CD4-positive, alpha-beta T cell (primary cell): ENCODE measurements around the gene APBA2. TPM values are rescaled to one million over a fixed set of nuclear protein-coding genes. Genes with fewer than 3 reads are reported as not detected.
A peak's percentile ranks its signal among the peaks of the same experiment; 100 is the strongest.

Source experiments
- ATAC-seq: fragments of 200-7000 bp; cut with Tn5 transposase; one replicate; pipeline ENCODE4 v1.10.0; 2022; ENCODE audit warnings: mild to moderate bottlenecking; ENCODE audit not compliant: poor library complexity
- CTCF ChIA-PET: fragments of 350-600 bp; sonication (Branson Sonifier 250); formaldehyde crosslinking; loops from one replicate; lab custom pipeline; 2021; ENCODE audit warnings: antibody characterized with exemption, inconsistent platforms; lab: Charles Lee
- POLR2A ChIA-PET: fragments of 350-600 bp; sonication (Branson Sonifier 250); formaldehyde crosslinking; loops from one replicate; lab custom pipeline; 2021; ENCODE audit warnings: antibody characterized with exemption, inconsistent platforms; lab: Charles Lee
- DNase-seq, 14 experiments: peaks; one replicate each; pipeline ENCODE4 v3.0.0-alpha.2; 2013 to 2020; ENCODE audit warnings: mixed read lengths in 2 of 14
- H3K27ac ChIP-seq, 2 donors: one replicate each; pipeline versions ENCODE4 v1.5.1 to v1.7.0; 2013; ENCODE audit warnings: low read length in 2 of 2, low read depth in 1 of 2, mild to moderate bottlenecking in 1 of 2
- H3K27me3 ChIP-seq, 2 experiments: 1 replicate in 1 of 2; 2 replicates in 1 of 2; pipeline versions ENCODE4 v1.6.1 to v1.7.0; 2013; ENCODE audit warnings: low read length in 2 of 2, control low read depth in 1 of 2, mild to moderate bottlenecking in 1 of 2, moderate library complexity in 1 of 2; ENCODE audit not compliant: insufficient read depth in 2 of 2, control insufficient read depth in 1 of 2
- H3K36me3 ChIP-seq: one replicate; pipeline ENCODE4 v1.6.1; 2013; ENCODE audit warnings: low read length, control low read depth; ENCODE audit not compliant: insufficient read depth
- H3K4me1 ChIP-seq: one replicate; pipeline ENCODE4 v1.6.1; 2013; ENCODE audit warnings: low read length, control low read depth; ENCODE audit not compliant: insufficient read depth
- H3K4me3 ChIP-seq: one replicate; pipeline ENCODE4 v1.5.1; 2013; ENCODE audit warnings: mild to moderate bottlenecking, low read length, moderate library complexity
- H3K9me3 ChIP-seq, 2 experiments: 1 replicate in 1 of 2; 2 replicates in 1 of 2; pipeline versions ENCODE4 v1.6.1 to v1.7.0; 2013; ENCODE audit warnings: low read length in 2 of 2, mild to moderate bottlenecking in 2 of 2, control low read depth in 1 of 2, moderate library complexity in 1 of 2; ENCODE audit not compliant: control insufficient read depth in 1 of 2, insufficient read depth in 1 of 2
- H3K27ac Mint-ChIP-seq: one replicate; pipeline ENCODE4 v1.8.0; 2020; ENCODE audit warnings: mixed read lengths
- H3K27me3 Mint-ChIP-seq: one replicate; pipeline ENCODE4 v1.8.0; 2021; ENCODE audit warnings: mixed read lengths
- H3K36me3 Mint-ChIP-seq: one replicate; pipeline ENCODE4 v1.8.0; 2021; ENCODE audit warnings: low read depth, mixed read lengths
- H3K4me1 Mint-ChIP-seq: one replicate; pipeline ENCODE4 v1.8.0; 2021; ENCODE audit warnings: low read depth, mixed read lengths
- H3K4me3 Mint-ChIP-seq: one replicate; pipeline ENCODE4 v1.8.0; 2020; ENCODE audit warnings: mild to moderate bottlenecking, mixed read lengths
- H3K9me3 Mint-ChIP-seq: one replicate; pipeline ENCODE4 v1.8.0; 2020; ENCODE audit warnings: mixed read lengths
- intact Hi-C, 2 experiments: fragments of 100-400 bp; cut with DNase I in 1 of 2; cut with micrococcal nuclease in 1 of 2; formaldehyde crosslinking; loops; one replicate each; pipeline versions ENCODE4 v1.15.1 to v1.9.0; 2023 to 2025; cut with DNase I, micrococcal nuclease
- total RNA-seq, 174 experiments: library from RNA in 2 of 174; stranded (reverse) in 2 of 174; gene quantifications; one replicate each; pipeline ENCODE4 v1.2.3 and lab custom pipeline; 2021 to 2026
- TF ChIP-seq, protein P1 (sequence below): fragments of 200-600 bp; IDR thresholded peaks from one replicate; pipeline ENCODE4 v1.8.0; 2022; ENCODE audit warnings: antibody characterized with exemption, mild to moderate bottlenecking

The APBA2 gene
- total RNA-seq, 2 experiments from 2014 or later = 123 to 126 TPM

DNA sequence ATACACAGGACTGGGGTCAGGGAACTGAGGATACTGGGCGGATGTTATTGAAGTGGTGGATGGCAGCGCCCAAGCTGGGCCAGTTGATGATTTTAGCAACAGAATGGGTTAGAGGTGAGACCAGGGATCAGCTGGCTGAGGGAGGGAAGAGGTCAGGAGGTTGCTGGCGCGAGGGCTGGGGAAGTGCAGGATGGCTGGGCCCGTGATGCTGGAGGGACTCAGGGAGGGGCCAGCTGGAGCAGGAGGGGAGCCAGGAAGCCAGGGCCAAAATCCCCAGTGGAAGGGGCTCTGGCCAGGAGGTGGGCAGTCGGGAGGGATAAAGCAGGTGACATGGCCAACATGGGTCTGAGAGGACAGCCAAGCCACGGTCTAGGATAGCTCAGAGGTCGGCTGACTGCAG, 205.9 kb downstream of the APBA2 start:
- peak overlapping the region; percentile 24 for H3K27ac Mint-ChIP-seq
- no peaks in the 10 kb centered on the region for H3K9me3 Mint-ChIP-seq
- TF ChIP-seq, protein P1, sequence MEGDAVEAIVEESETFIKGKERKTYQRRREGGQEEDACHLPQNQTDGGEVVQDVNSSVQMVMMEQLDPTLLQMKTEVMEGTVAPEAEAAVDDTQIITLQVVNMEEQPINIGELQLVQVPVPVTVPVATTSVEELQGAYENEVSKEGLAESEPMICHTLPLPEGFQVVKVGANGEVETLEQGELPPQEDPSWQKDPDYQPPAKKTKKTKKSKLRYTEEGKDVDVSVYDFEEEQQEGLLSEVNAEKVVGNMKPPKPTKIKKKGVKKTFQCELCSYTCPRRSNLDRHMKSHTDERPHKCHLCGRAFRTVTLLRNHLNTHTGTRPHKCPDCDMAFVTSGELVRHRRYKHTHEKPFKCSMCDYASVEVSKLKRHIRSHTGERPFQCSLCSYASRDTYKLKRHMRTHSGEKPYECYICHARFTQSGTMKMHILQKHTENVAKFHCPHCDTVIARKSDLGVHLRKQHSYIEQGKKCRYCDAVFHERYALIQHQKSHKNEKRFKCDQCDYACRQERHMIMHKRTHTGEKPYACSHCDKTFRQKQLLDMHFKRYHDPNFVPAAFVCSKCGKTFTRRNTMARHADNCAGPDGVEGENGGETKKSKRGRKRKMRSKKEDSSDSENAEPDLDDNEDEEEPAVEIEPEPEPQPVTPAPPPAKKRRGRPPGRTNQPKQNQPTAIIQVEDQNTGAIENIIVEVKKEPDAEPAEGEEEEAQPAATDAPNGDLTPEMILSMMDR = no peak
- ATAC-seq (no peak), DNase-seq (no peak)
- peaks cover 23% of the 10 kb centered on the region for H3K36me3 ChIP-seq
- POLR2A ChIA-PET = interaction anchor here (0.7 kb wide), 1 partner anchor 11 kb away, joined by 3 read pairs; no protein-coding TSS in a partner anchor
- CTCF ChIA-PET = interaction anchor here (2.7 kb wide), 1 partner anchor 10 kb away, joined by 15 read pairs; no protein-coding TSS in a partner anchor
- H3K27me3 Mint-ChIP-seq = no peaks in the 10 kb centered on the region
- H3K27ac ChIP-seq = no peak overlapping the region
- H3K27me3 ChIP-seq = no peaks in the 10 kb centered on the region
- H3K4me1 ChIP-seq = peaks cover 35% of the 10 kb centered on the region
- no peak overlapping the region for H3K4me3 ChIP-seq
- intact Hi-C loops = loop anchor here in 1 of 2 experiments (2.0 to 10.0 kb wide), 2 partner anchors 219 to 307 kb away; no protein-coding TSS in a partner anchor
- H3K4me3 Mint-ChIP-seq = no peak overlapping the region
- no peaks in the 10 kb centered on the region for H3K9me3 ChIP-seq
- peaks cover 34% of the 10 kb centered on the region for H3K4me1 Mint-ChIP-seq
- H3K36me3 Mint-ChIP-seq = peaks cover 64% of the 10 kb centered on the region

DNA sequence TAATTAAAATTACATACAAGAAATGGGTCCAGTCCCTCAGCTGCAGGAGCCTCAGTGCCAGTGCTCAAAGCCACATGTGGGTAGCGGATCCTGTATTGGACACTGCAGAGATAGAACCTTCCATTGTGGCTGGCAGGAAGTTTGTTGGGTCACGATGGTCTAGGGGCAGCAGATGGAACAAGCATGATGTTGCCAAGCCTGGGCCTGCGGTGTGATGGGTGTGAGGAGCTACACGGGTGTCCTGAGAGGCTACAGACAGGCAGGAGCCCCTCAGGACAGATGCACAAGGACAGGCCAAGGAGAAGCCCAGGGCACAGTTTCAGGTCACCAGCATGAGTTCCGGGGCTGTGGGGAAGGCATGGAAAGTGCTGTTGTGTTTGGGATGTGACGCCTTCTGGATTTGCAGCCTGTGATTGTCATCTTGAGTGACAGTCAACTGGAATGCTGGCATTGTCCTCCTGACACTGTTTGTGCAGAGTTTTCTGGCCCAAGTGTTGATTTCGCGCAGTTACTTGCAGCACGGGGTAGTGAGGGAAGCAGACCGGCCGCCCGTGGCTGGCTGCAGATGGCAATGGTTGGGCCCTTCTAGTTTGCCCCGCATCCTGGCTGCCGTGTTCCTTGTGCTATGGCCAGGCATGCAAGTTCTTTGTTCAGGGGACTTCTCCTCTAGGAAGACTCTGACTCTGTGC, 206.7 kb downstream of the APBA2 start:
- Mint-ChIP-seq H3K27ac (peak overlapping the region; percentile 59), H3K27me3 (no peaks in the 10 kb centered on the region), H3K4me3 (no peak overlapping the region), H3K4me1 (peaks cover 25% of the 10 kb centered on the region), H3K9me3 (no peaks in the 10 kb centered on the region), H3K36me3 (peaks cover 73% of the 10 kb centered on the region)
- no peak overlapping the region for H3K27ac ChIP-seq
- no peaks in the 10 kb centered on the region for H3K9me3 ChIP-seq
- peaks cover 31% of the 10 kb centered on the region for H3K4me1 ChIP-seq
- CTCF ChIA-PET = no interaction called here
- no peaks in the 10 kb centered on the region for H3K27me3 ChIP-seq
- H3K36me3 ChIP-seq = peaks cover 28% of the 10 kb centered on the region
- ATAC-seq (no peak), DNase-seq (no peak)
- no peak overlapping the region for H3K4me3 ChIP-seq
- intact Hi-C loops = loop anchor here in 1 of 2 experiments (10.0 kb wide), 1 partner anchor 308 kb away; no protein-coding TSS in a partner anchor
- POLR2A ChIA-PET = no interaction called here
- TF ChIP-seq, protein P1 = no peak

DNA sequence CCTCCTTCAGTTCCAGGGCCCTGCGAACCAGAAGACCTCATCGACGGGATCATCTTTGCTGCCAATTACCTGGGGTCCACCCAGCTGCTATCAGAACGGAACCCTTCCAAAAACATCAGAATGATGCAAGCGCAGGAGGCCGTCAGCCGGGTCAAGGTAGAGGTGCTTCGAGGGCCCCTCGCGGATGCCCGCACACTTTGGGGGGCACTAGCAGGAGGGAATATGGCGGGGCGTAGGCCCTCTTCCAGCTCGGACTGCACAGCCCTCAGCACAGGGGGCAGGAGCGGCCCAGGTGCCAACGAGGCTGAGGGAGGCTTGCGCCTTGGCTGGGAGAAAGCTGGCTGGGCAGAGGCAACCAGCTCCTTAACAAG, 207.3 kb downstream of the APBA2 start:
- Mint-ChIP-seq H3K36me3 (peaks cover 73% of the 10 kb centered on the region), H3K27me3 (no peaks in the 10 kb centered on the region), H3K27ac (no peak overlapping the region), H3K4me1 (peaks cover 20% of the 10 kb centered on the region), H3K4me3 (no peak overlapping the region), H3K9me3 (no peaks in the 10 kb centered on the region)
- TF ChIP-seq, protein P1 = no peak
- Histone ChIP-seq H3K27ac (no peak overlapping the region), H3K9me3 (no peaks in the 10 kb centered on the region), H3K4me1 (peaks cover 25% of the 10 kb centered on the region), H3K27me3 (no peaks in the 10 kb centered on the region), H3K4me3 (no peak overlapping the region), H3K36me3 (peaks cover 29% of the 10 kb centered on the region)
- ChIA-PET POLR2A (no interaction called here), CTCF (no interaction called here)
- ATAC-seq = no peak
- no peak for DNase-seq
- intact Hi-C loops = loop anchor here in 1 of 2 experiments (10.0 kb wide), 1 partner anchor 308 kb away; no protein-coding TSS in a partner anchor
